GM18858 (cell line): ENCODE measurements around the gene CDX4.
"Not testable (repeated sequence)": the region's sequence is repeated elsewhere in the genome, so short reads cannot be mapped to it uniquely, and the experiment has no call there.

Experiments used
- ATAC-seq: cut with Tn5 transposase; IDR thresholded peaks from one replicate; pipeline ENCODE4 v1.9.1; 2021; ENCODE audit not compliant: unreplicated experiment

CDX4 gene

GRCh38 chrX:73446831-73447230, at the start of gene CDX4:
Gene CDX4, plus strand, starts transcription at chrX:73447053. Its CDS starts 201 bp downstream, at chrX:73447254.
- ATAC-seq, result no peak

- ATAC-seq, result no peak
Observed at GRCh38 chrX:73398185-73398914, 48.5 kb upstream of the CDX4 start.

- ATAC-seq, result no peak
Observed at GRCh38 chrX:73400136-73400748, 46.6 kb upstream of the CDX4 start.

- no peak for ATAC-seq
Observed at GRCh38 chrX:73401591-73402266, 45.1 kb upstream of the CDX4 start.

GRCh38 chrX:73412930-73413329, 33.9 kb upstream of the CDX4 start:
- no peak for ATAC-seq

- ATAC-seq, result no peak
Observed at GRCh38 chrX:73447311-73447794, 500 bp downstream of the CDX4 start.

GRCh38 chrX:73448379-73448778, 1.5 kb downstream of the CDX4 start:
- ATAC-seq, result no peak

GRCh38 chrX:73455171-73455570, 8.3 kb downstream of the CDX4 start:
- ATAC-seq, result no peak

- no peak for ATAC-seq
Observed at GRCh38 chrX:73457306-73457705, 10.5 kb downstream of the CDX4 start.

GRCh38 chrX:73468376-73468775, 21.5 kb downstream of the CDX4 start:
- ATAC-seq, result no peak

GRCh38 chrX:73478961-73479360, 32.1 kb downstream of the CDX4 start:
- ATAC-seq, result no peak

- no peak for ATAC-seq
Observed at GRCh38 chrX:73481521-73481920, 34.7 kb downstream of the CDX4 start.

GRCh38 chrX:73490661-73491060, 43.8 kb downstream of the CDX4 start:
- no peak for ATAC-seq

GRCh38 chrX:73492178-73492577, 45.3 kb downstream of the CDX4 start:
- not testable (repeated sequence) for ATAC-seq
